Kidney (tissue), 14 donors: ENCODE measurements around the gene HHAT. TPM values are rescaled to one million over a fixed set of nuclear protein-coding genes. Genes with fewer than 3 reads are reported as not detected.

Experiments used
- DNase-seq, 5 donors: peaks; one replicate each; pipeline ENCODE4 v3.0.0-alpha.2; 2013 to 2020
- FAIRE-seq: peaks from 2 replicates; lab custom pipeline; 2012; peaks lifted over from hg19 to GRCh38; lab: Jason Lieb, UNC
- H3K27ac ChIP-seq, 2 donors: one replicate each; pipeline ENCODE4 v1.7.0; 2013; ENCODE audit warnings: low read depth in 2 of 2, low read length in 2 of 2, inconsistent platforms in 1 of 2
- H3K27me3 ChIP-seq: one replicate; pipeline ENCODE4 v1.7.1; 2013; ENCODE audit warnings: low read length, inconsistent platforms; ENCODE audit not compliant: control insufficient read depth, insufficient read depth
- H3K36me3 ChIP-seq, 3 donors: one replicate each; pipeline versions ENCODE4 v1.7.0 to v1.7.1; 2013; ENCODE audit warnings: low read length in 3 of 3, control low read depth in 1 of 3, inconsistent platforms in 1 of 3; ENCODE audit not compliant: insufficient read depth in 3 of 3, control insufficient read depth in 2 of 3
- H3K4me1 ChIP-seq, 3 donors: one replicate each; pipeline versions ENCODE4 v1.7.0 to v1.7.1; 2013; ENCODE audit warnings: low read length in 3 of 3, inconsistent platforms in 1 of 3, low read depth in 1 of 3; ENCODE audit not compliant: control insufficient read depth in 2 of 3, insufficient read depth in 2 of 3
- H3K4me3 ChIP-seq, 3 donors: one replicate each; pipeline versions ENCODE4 v1.7.0 to v1.8.1; 2013; ENCODE audit warnings: low read length in 3 of 3, control low read depth in 1 of 3, inconsistent platforms in 1 of 3
- H3K9ac ChIP-seq, 3 donors: one replicate each; pipeline versions ENCODE4 v1.7.0 to v1.7.1; 2013; ENCODE audit warnings: low read length in 3 of 3, control low read depth in 1 of 3, inconsistent platforms in 1 of 3
- H3K9me3 ChIP-seq, 3 donors: one replicate each; pipeline versions ENCODE4 v1.7.0 to v1.7.1; 2013; ENCODE audit warnings: low read length in 3 of 3, control low read depth in 1 of 3, inconsistent platforms in 1 of 3; ENCODE audit not compliant: control insufficient read depth in 2 of 3, insufficient read depth in 1 of 3
- intact Hi-C: fragments of 100-400 bp; cut with DNase I; formaldehyde crosslinking; loops from one replicate; pipeline ENCODE4 v1.11.1; 2022
- polyA plus RNA-seq: library from polyadenylated mRNA; stranded (reverse); fragments of 350-450 nt; fragmentation: Illumina TruSeq; extraction: RNeasy Lipid Tissue Mini Kit (QIAGEN cat#74804); gene quantifications from one replicate; pipeline ENCODE4 v1.2.3, GENCODE V29; 2014; ENCODE audit warnings: low read depth, low replicate concordance; ENCODE audit not compliant: insufficient read depth
- total RNA-seq: library from RNA; stranded (reverse); fragmentation: NEBNext Ultra II Directional; extraction: Animal tissue kit (Norgen Biotek cat#: 25700); gene quantifications from one replicate; pipeline ENCODE4 v1.2.1, GENCODE V29; 2021
- TF ChIP-seq, protein P1 (sequence below): IDR thresholded peaks from 3 replicates; pipeline ENCODE4 v1.5.1; 2012; ENCODE audit warnings: mild to moderate bottlenecking, moderate library complexity, borderline replicate concordance; ENCODE audit not compliant: insufficient read depth; ENCODE audit errors: extremely low read depth
- donor health status: control.
- donor health status: control.
- donor health status: control.
- donor health status: control.
- donor health status: control.
- donor health status: DM: yes; HTN: yes; CAD: no.
- donor health status: Normal renal cell carcinoma (clear cell type).

The HHAT gene
- total and polyA plus RNA-seq, 2 donors from 2014 or later = 5.5 to 9.7 TPM

DNA sequence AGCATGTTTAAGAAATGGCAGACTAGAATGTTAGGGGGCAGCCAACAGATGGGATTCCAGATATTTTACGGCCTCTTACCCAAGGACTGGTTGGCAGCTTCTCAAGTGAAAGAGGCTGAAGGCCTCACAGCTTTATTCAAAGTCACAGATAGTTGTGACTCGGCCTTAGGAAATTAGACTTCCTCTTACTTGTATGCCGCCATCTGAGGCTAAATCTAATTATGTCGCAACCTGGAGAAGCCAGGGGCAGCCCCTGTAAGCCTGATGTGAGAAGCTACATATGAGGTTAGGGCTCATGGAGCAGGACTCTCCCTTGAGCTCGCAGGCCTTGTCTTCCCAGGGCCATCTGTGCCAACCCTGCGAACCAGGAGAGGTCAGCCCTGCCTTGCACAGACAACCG lies 352.5 kb downstream of the HHAT start:
- Histone ChIP-seq H3K4me3 (no peak overlapping the region), H3K9ac (no peak overlapping the region), H3K4me1 (no peaks in the 10 kb centered on the region), H3K36me3 (no peaks in the 10 kb centered on the region), H3K9me3 (no peaks in the 10 kb centered on the region), H3K27ac (no peak overlapping the region), H3K27me3 (no peaks in the 10 kb centered on the region)
- no peak for FAIRE-seq
- TF ChIP-seq, protein P1, sequence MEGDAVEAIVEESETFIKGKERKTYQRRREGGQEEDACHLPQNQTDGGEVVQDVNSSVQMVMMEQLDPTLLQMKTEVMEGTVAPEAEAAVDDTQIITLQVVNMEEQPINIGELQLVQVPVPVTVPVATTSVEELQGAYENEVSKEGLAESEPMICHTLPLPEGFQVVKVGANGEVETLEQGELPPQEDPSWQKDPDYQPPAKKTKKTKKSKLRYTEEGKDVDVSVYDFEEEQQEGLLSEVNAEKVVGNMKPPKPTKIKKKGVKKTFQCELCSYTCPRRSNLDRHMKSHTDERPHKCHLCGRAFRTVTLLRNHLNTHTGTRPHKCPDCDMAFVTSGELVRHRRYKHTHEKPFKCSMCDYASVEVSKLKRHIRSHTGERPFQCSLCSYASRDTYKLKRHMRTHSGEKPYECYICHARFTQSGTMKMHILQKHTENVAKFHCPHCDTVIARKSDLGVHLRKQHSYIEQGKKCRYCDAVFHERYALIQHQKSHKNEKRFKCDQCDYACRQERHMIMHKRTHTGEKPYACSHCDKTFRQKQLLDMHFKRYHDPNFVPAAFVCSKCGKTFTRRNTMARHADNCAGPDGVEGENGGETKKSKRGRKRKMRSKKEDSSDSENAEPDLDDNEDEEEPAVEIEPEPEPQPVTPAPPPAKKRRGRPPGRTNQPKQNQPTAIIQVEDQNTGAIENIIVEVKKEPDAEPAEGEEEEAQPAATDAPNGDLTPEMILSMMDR = no peak
- DNase-seq = no peak
- intact Hi-C loops = no loop called here

DNA sequence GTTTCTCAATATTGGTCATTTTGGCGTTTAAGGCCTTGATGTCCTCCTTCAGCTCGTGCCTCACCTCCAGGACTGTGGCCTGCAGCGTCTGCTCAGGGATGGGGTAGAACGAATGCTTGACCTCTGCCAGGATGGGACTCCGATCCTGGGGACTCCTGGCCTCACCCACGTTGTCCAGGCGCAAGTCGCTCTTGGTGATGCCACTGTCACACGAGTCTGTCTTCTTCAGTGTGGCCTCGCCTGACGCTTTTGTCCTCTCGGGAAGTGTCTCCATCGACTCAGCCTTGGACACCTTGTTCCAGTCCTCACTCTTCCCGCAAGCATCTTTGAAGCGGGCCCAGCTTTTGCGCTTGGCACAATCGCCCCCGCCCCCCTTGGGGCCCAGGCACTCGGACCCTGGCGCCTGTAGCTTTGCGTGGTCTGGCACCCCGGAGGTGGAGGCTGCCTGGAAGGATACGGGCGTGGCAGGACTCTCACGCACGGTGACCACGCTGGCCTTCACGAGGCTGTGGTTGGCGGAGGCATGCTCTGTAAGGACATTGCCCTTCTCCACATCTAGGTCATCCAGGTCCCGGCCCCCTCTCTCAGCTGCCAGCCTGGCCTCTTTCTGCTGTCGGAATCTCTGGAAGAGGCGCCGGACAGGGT lies 354.8 kb downstream of the HHAT start:
- FAIRE-seq = no peak
- H3K4me3 ChIP-seq = no peak overlapping the region
- H3K9me3 ChIP-seq = no peaks in the 10 kb centered on the region
- intact Hi-C loops = no loop called here
- H3K36me3 ChIP-seq = no peaks in the 10 kb centered on the region
- H3K27ac ChIP-seq = no peak overlapping the region
- no peaks in the 10 kb centered on the region for H3K4me1 ChIP-seq
- no peak overlapping the region for H3K9ac ChIP-seq
- H3K27me3 ChIP-seq = no peaks in the 10 kb centered on the region
- TF ChIP-seq, protein P1 = no peak
- DNase-seq = no peak

DNA sequence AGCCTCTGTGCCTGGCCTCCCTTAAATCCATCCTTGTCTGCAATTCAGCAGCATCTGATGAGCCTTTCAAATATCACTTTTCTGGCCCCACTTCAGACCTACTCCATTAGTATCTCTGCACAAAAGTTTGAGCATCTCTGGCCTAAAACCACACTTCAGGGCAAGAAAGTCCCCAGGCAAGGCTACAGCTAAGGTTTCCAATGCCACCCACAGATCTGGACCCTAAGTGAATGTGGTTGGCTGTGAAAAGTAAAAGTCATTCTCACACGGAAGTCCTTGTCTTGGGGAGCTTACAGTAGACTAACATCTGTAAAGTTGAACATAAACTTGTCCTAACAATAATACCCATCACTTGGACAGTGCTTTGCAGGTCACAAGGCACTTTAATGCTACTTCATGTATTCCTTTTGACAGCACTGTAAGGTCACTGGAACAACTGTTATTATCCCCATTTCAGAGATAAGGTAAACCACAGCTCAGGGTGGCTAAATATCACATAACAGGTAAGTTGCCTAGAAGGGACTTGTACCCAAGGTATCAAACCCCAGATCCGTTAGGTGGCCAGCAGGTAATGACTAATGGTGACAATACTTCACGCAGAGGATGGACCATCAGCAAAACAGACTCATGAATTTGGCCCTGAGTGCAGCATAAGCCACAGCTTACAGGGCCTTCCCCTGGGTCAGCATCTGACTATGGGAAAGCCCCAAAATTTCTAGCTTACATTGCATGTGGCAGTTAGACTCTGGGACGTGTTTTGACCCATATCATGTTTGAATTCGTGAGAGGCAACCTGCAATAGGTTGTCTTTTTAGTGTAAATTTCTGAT lies 356.0 kb downstream of the HHAT start:
- Histone ChIP-seq H3K9ac (no peak overlapping the region), H3K36me3 (no peaks in the 10 kb centered on the region), H3K27ac (no peak overlapping the region), H3K27me3 (no peaks in the 10 kb centered on the region), H3K9me3 (no peaks in the 10 kb centered on the region), H3K4me1 (no peaks in the 10 kb centered on the region), H3K4me3 (no peak overlapping the region)
- DNase-seq (no peak), FAIRE-seq (no peak)
- TF ChIP-seq, protein P1 = no peak
- intact Hi-C loops = no loop called here
